Neural progenitor cell (in vitro differentiated cells): ENCODE data around the gene CHST9.
"Not testable (repeated sequence)": the region's sequence is repeated elsewhere in the genome, so short reads cannot be mapped to it uniquely, and the experiment has no call there.

Experiments used
- CTCF ChIP-seq: fragments of 200-600 bp; sonication (generic); IDR thresholded peaks from 2 replicates; pipeline ENCODE4 v1.5.1; 2017; ENCODE audit warnings: antibody characterized with exemption, mild to moderate bottlenecking
- EZH2 ChIP-seq: fragments of 200-600 bp; sonication (generic); IDR thresholded peaks from 2 replicates; pipeline ENCODE4 v1.6.1; 2017; ENCODE audit warnings: antibody characterized with exemption, mild to moderate bottlenecking, moderate library complexity

- TF ChIP-seq CTCF, EZH2: not testable (repeated sequence)
Measured at GRCh38 chr18:27149240-27149639, 35.9 kb downstream of the CHST9 start.
